HEK293 (cell line): ENCODE measurements around the gene HOXB9.
A peak's percentile ranks its signal among the peaks of the same experiment; 100 is the strongest.

Source experiments
- CTCF ChIA-PET: fragments of 350-600 bp; formaldehyde crosslinking; extraction: SDS; loops from one replicate; lab custom pipeline; 2021; ENCODE audit warnings: antibody characterized with exemption; lab: Yijun Ruan, JAX
- POLR2A ChIA-PET: fragments of 300-600 bp; formaldehyde crosslinking; extraction: SDS; loops from one replicate; lab custom pipeline; 2020; ENCODE audit warnings: antibody characterized with exemption, inconsistent platforms; lab: Yijun Ruan, JAX
- H3K27ac ChIP-seq: fragments of 200-500 bp; sonication (Bioruptor generic); 2 replicates; pipeline ENCODE4 v1.5.1; 2014; ENCODE audit warnings: low read depth, low read length, control low read depth, inconsistent platforms; ENCODE audit errors: extremely low read depth
- H3K36me3 ChIP-seq, 2 experiments: fragments of 200-500 bp in 1 of 2; sonication (Bioruptor generic) in 1 of 2; 1 replicate in 1 of 2; 2 replicates in 1 of 2; pipeline ENCODE4 v1.5.1; 2014 to 2017; ENCODE audit warnings: inconsistent platforms in 2 of 2, low read length in 2 of 2; ENCODE audit not compliant: control insufficient read depth in 2 of 2, insufficient read depth in 1 of 2
- H3K4me1 ChIP-seq: fragments of 200-500 bp; sonication (Bioruptor generic); 2 replicates; pipeline ENCODE4 v1.5.1; 2014; ENCODE audit warnings: mild to moderate bottlenecking, low read length, inconsistent platforms; ENCODE audit not compliant: control insufficient read depth, insufficient read depth
- H3K4me3 ChIP-seq: 2 replicates; pipeline ENCODE4 v1.5.1; 2011; ENCODE audit warnings: low read depth, mild to moderate bottlenecking, control low read depth, low read length, moderate library complexity
- H3K9me3 ChIP-seq: fragments of 200-500 bp; sonication (Bioruptor generic); 2 replicates; pipeline ENCODE4 v1.5.1; 2014; ENCODE audit warnings: low read depth, low read length, inconsistent platforms; ENCODE audit not compliant: control insufficient read depth, insufficient read depth
- GLIS1 ChIP-seq: fragments of 450-650 bp; formaldehyde crosslinking; IDR thresholded peaks from 2 replicates; pipeline ENCODE4 v1.5.1; 2016; ENCODE audit warnings: missing biosample characterization, missing genetic modification characterization
- GLIS2 ChIP-seq: fragments of 450-650 bp; formaldehyde crosslinking; IDR thresholded peaks from 2 replicates; pipeline ENCODE4 v1.5.1; 2016; ENCODE audit warnings: missing biosample characterization, missing genetic modification characterization
- HOXD13 ChIP-seq: sonication (generic); formaldehyde crosslinking; IDR thresholded peaks from 2 replicates; pipeline ENCODE4 v1.8.0; 2022; ENCODE audit warnings: missing genetic modification reagents, borderline replicate concordance
- KLF7 ChIP-seq: fragments of 450-650 bp; formaldehyde crosslinking; IDR thresholded peaks from 2 replicates; pipeline ENCODE4 v1.5.1; 2016; ENCODE audit warnings: missing biosample characterization, missing genetic modification characterization, borderline replicate concordance
- OSR2 ChIP-seq: fragments of 450-650 bp; formaldehyde crosslinking; IDR thresholded peaks from 2 replicates; pipeline ENCODE4 v1.5.1; 2016; ENCODE audit warnings: missing biosample characterization, missing genetic modification characterization
- PRDM10 ChIP-seq: fragments of 450-650 bp; formaldehyde crosslinking; IDR thresholded peaks from 2 replicates; pipeline ENCODE4 v1.5.1; 2016; ENCODE audit warnings: missing biosample characterization, missing genetic modification characterization
- PRDM2 ChIP-seq: fragments of 450-650 bp; formaldehyde crosslinking; IDR thresholded peaks from 2 replicates; pipeline ENCODE4 v1.5.1; 2016; ENCODE audit warnings: missing biosample characterization, missing genetic modification characterization, borderline replicate concordance
- SP2 ChIP-seq: fragments of 450-650 bp; formaldehyde crosslinking; IDR thresholded peaks from 2 replicates; pipeline ENCODE4 v1.5.1; 2016; ENCODE audit warnings: missing biosample characterization, missing genetic modification characterization
- WT1 ChIP-seq: fragments of 450-650 bp; formaldehyde crosslinking; IDR thresholded peaks from 2 replicates; pipeline ENCODE4 v1.5.1; 2016; ENCODE audit warnings: missing biosample characterization, missing genetic modification characterization
- ZBTB17 ChIP-seq: fragments of 450-650 bp; formaldehyde crosslinking; IDR thresholded peaks from 2 replicates; pipeline ENCODE4 v1.5.1; 2016; ENCODE audit warnings: missing biosample characterization, missing genetic modification characterization
- ZIC2 ChIP-seq: fragments of 450-650 bp; formaldehyde crosslinking; IDR thresholded peaks from 2 replicates; pipeline ENCODE4 v1.5.1; 2016; ENCODE audit warnings: missing biosample characterization, missing genetic modification characterization
- ZNF132 ChIP-seq: fragments of 450-650 bp; formaldehyde crosslinking; IDR thresholded peaks from 2 replicates; pipeline ENCODE4 v1.5.1; 2017; ENCODE audit warnings: missing biosample characterization, missing genetic modification characterization, borderline replicate concordance
- ZNF146 ChIP-seq: fragments of 450-650 bp; formaldehyde crosslinking; IDR thresholded peaks from 2 replicates; pipeline ENCODE4 v1.5.1; 2016; ENCODE audit warnings: missing biosample characterization, missing genetic modification characterization
- ZNF239 ChIP-seq: fragments of 450-650 bp; formaldehyde crosslinking; IDR thresholded peaks from 2 replicates; pipeline ENCODE4 v1.5.1; 2016; ENCODE audit warnings: missing biosample characterization, missing genetic modification characterization
- ZNF335 ChIP-seq: fragments of 450-650 bp; formaldehyde crosslinking; conservative IDR thresholded peaks from 2 replicates; pipeline ENCODE4 v1.5.1; 2016; ENCODE audit warnings: missing biosample characterization, missing genetic modification characterization
- ZNF341 ChIP-seq: fragments of 450-650 bp; formaldehyde crosslinking; IDR thresholded peaks from 2 replicates; pipeline ENCODE4; 2016; ENCODE audit warnings: low read depth, missing biosample characterization, missing genetic modification characterization
- ZNF350 ChIP-seq: fragments of 450-650 bp; formaldehyde crosslinking; IDR thresholded peaks from 2 replicates; pipeline ENCODE4 v1.5.0; 2017; ENCODE audit warnings: missing biosample characterization, mild to moderate bottlenecking, missing genetic modification characterization
- ZNF423 ChIP-seq: fragments of 450-650 bp; formaldehyde crosslinking; IDR thresholded peaks from 2 replicates; pipeline ENCODE4 v1.5.1; 2016; ENCODE audit warnings: missing biosample characterization, missing genetic modification characterization
- ZNF560 ChIP-seq: fragments of 450-650 bp; formaldehyde crosslinking; IDR thresholded peaks from 2 replicates; pipeline ENCODE4 v1.5.1; 2017; ENCODE audit warnings: missing biosample characterization, missing genetic modification characterization, borderline replicate concordance
- ZNF600 ChIP-seq: fragments of 450-650 bp; formaldehyde crosslinking; IDR thresholded peaks from 2 replicates; pipeline ENCODE4 v1.5.1; 2016; ENCODE audit warnings: missing biosample characterization, missing genetic modification characterization
- ZNF704 ChIP-seq: fragments of 450-650 bp; formaldehyde crosslinking; IDR thresholded peaks from 2 replicates; pipeline ENCODE4 v1.5.1; 2016; ENCODE audit warnings: missing biosample characterization, missing genetic modification characterization

Gene HOXB9

GRCh38 chr17:48621410-48622392, 4.5 kb downstream of the HOXB9 start:
- H3K27ac ChIP-seq = no peak overlapping the region
- ChIA-PET POLR2A (interaction anchor here (0.6 to 0.9 kb wide), 2 partner anchors 15 to 17 kb away, joined by 3 to 8 read pairs; partner anchors contain the start of gene HOXB6), CTCF (interaction anchor here (0.6 to 3.0 kb wide), 20 partner anchors 9 to 595 kb away, joined by 3 to 15 read pairs (median 4); partner anchors contain the start of gene HOXB5)
- H3K4me1 ChIP-seq = peaks cover 31% of the 10 kb centered on the region
- H3K36me3 ChIP-seq = peaks cover 0 to 26% of the 10 kb centered on the region in 2 experiments; a peak in 1 of 3 replicates
- H3K4me3 ChIP-seq = no peak overlapping the region
- TF ChIP-seq KLF7 (tag by site-specific recombination) (no peak), ZNF350 (tag by site-specific recombination) (no peak), ZNF341 (tag by site-specific recombination) (peak; percentile 73), ZNF704 (tag by site-specific recombination) (no peak), ZNF239 (tag by site-specific recombination) (no peak)
- no peaks in the 10 kb centered on the region for H3K9me3 ChIP-seq

GRCh38 chr17:48620461-48621139, 5.6 kb downstream of the HOXB9 start:
- Histone ChIP-seq H3K36me3 (peaks cover 0 to 26% of the 10 kb centered on the region in 2 experiments; a peak in 1 of 3 replicates), H3K9me3 (no peaks in the 10 kb centered on the region), H3K4me1 (peaks cover 42% of the 10 kb centered on the region), H3K4me3 (no peak overlapping the region), H3K27ac (peak overlapping the region; percentile 44)
- ChIA-PET POLR2A (no interaction called here), CTCF (interaction anchor here (0.6 to 3.0 kb wide), 14 partner anchors 8 to 594 kb away, joined by 3 to 9 read pairs (median 4); partner anchors contain the start of gene HOXB5)
- TF ChIP-seq ZNF423 (tag by site-specific recombination) (peak; percentile 46; the same call in 1 of the 2 replicates), GLIS2 (tag by site-specific recombination) (peak; percentile 41; the same call in 1 of the 2 replicates), ZNF146 (tag by site-specific recombination) (no peak), GLIS1 (tag by site-specific recombination) (peak; percentile 93), WT1 (0 out of 2 replicates have a peak, but pooled peaks have one; percentile 52), ZBTB17 (tag by site-specific recombination) (peak; percentile 77), SP2 (tag by site-specific recombination) (no peak), ZIC2 (peak; percentile 82), HOXD13 (CRISPR knock-in tag) (no peak), ZNF341 (tag by site-specific recombination) (peak; percentile 33), PRDM10 (tag by site-specific recombination) (peak; percentile 56), ZNF600 (tag by site-specific recombination) (peak; percentile 26; the same call in 1 of the 2 replicates), PRDM2 (no peak), ZNF335 (tag by site-specific recombination) (no peak), ZNF132 (tag by site-specific recombination) (no peak), ZNF560 (tag by site-specific recombination) (no peak), OSR2 (tag by site-specific recombination) (0 out of 2 replicates have a peak, but pooled peaks have one; percentile 25)
